HG03439 (cell line): ENCODE data around the gene ZNF778.
"Not testable (repeated sequence)": the region's sequence is repeated elsewhere in the genome, so short reads cannot be mapped to it uniquely, and the experiment has no call there.

Experiments
- ATAC-seq: cut with Tn5 transposase; IDR thresholded peaks from one replicate; pipeline ENCODE4 v1.9.1; 2021; ENCODE audit warnings: mild to moderate bottlenecking, moderate library complexity; ENCODE audit not compliant: unreplicated experiment

The ZNF778 gene

GRCh38 chr16:89210904-89211515, 6.5 kb upstream of the ZNF778 start:
- no peak for ATAC-seq

GRCh38 chr16:89216315-89217137, 977 bp upstream of the ZNF778 start:
- no peak for ATAC-seq

- ATAC-seq, result no peak
Observed at GRCh38 chr16:89217138-89217387, 440 bp upstream of the ZNF778 start.

- ATAC-seq, result no peak
Observed at GRCh38 chr16:89219365-89219764, 1.9 kb downstream of the ZNF778 start.

GRCh38 chr16:89221604-89222003, 4.1 kb downstream of the ZNF778 start:
- ATAC-seq, result no peak

- ATAC-seq, result no peak
Observed at GRCh38 chr16:89222931-89223330, 5.4 kb downstream of the ZNF778 start.

- ATAC-seq, result no peak
Observed at GRCh38 chr16:89224665-89225064, 7.2 kb downstream of the ZNF778 start.

GRCh38 chr16:89230255-89230654, 12.8 kb downstream of the ZNF778 start:
- ATAC-seq, result no peak

- no peak for ATAC-seq
Observed at GRCh38 chr16:89232107-89232506, 14.6 kb downstream of the ZNF778 start.

- ATAC-seq, result no peak
Observed at GRCh38 chr16:89233678-89234490, 16.4 kb downstream of the ZNF778 start.

GRCh38 chr16:89237733-89238132, 20.2 kb downstream of the ZNF778 start:
- ATAC-seq, result no peak

GRCh38 chr16:89241187-89242007, 23.9 kb downstream of the ZNF778 start:
- peak; percentile 71 for ATAC-seq

GRCh38 chr16:89242795-89243200, 25.3 kb downstream of the ZNF778 start:
- ATAC-seq, result no peak

- ATAC-seq, result no peak
Observed at GRCh38 chr16:89243664-89244063, 26.2 kb downstream of the ZNF778 start.

- not testable (repeated sequence) for ATAC-seq
Observed at GRCh38 chr16:89244264-89244663, 26.8 kb downstream of the ZNF778 start.

GRCh38 chr16:89244754-89245153, 27.3 kb downstream of the ZNF778 start:
- ATAC-seq, result no peak

GRCh38 chr16:89246383-89246902, 28.9 kb downstream of the ZNF778 start:
- ATAC-seq, result no peak

GRCh38 chr16:89246903-89247733, 29.6 kb downstream of the ZNF778 start:
- peak; percentile 66 for ATAC-seq

GRCh38 chr16:89247734-89248075, 30.2 kb downstream of the ZNF778 start:
- ATAC-seq, result not testable (repeated sequence)
